ENCODE measurements around the gene ZNF541.

DNA sequence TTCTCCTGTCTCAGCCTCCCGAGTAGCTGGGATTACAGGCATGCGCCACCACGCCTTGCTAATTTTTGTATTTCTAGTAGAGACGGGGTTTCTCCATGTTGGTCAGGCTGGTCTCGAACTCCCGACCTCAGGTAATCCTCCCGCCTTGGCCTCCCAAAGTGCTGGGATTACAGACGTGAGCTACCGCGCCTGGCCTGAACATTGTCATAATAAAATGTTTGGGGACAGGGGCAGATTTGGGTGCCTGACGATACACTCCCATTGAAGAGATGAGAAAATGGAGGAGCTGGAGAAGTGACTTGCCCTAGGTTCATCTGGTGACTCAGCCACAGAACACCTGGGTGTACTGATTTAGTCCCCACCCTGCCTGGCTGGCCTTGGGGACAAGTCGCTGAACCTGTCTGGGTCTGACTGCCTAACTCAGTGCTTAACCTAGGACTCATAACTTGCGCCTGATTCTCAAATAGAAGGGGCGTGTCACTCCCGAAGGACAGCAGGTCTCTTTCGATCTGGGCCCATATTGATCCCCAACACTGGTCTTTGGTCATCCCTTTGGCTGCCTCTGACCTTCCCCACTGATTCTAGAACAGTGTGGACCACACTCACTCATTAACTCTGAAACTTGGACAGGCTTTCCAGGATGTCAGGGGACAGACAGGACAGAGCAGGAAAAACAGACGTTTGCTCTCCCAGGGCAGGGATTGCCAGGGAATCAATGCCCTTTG is 28.4 kb upstream of the ZNF541 start:
- TF ChIP-seq POLR2A (IDR thresholded peaks at IDR 0.05; ENCODE audit: low read length) (no peak), GATA1 (IDR thresholded peaks at IDR 0.05; ENCODE audit: low read depth, low read length) (no peak)

Measured in erythroblast (primary cell).